ENCODE results near the gene LIPH.
"Not testable (repeated sequence)": the region's sequence is repeated elsewhere in the genome, so short reads cannot be mapped to it uniquely, and the experiment has no call there.

LIPH gene

GRCh38 chr3:185488465-185488864, 63.9 kb downstream of the LIPH start:
- TF ChIP-seq, protein P1, sequence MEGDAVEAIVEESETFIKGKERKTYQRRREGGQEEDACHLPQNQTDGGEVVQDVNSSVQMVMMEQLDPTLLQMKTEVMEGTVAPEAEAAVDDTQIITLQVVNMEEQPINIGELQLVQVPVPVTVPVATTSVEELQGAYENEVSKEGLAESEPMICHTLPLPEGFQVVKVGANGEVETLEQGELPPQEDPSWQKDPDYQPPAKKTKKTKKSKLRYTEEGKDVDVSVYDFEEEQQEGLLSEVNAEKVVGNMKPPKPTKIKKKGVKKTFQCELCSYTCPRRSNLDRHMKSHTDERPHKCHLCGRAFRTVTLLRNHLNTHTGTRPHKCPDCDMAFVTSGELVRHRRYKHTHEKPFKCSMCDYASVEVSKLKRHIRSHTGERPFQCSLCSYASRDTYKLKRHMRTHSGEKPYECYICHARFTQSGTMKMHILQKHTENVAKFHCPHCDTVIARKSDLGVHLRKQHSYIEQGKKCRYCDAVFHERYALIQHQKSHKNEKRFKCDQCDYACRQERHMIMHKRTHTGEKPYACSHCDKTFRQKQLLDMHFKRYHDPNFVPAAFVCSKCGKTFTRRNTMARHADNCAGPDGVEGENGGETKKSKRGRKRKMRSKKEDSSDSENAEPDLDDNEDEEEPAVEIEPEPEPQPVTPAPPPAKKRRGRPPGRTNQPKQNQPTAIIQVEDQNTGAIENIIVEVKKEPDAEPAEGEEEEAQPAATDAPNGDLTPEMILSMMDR (conservative IDR thresholded peaks at IDR 0.05) = no peak
- H3K27ac ChIP-seq = no peak overlapping the region

DNA sequence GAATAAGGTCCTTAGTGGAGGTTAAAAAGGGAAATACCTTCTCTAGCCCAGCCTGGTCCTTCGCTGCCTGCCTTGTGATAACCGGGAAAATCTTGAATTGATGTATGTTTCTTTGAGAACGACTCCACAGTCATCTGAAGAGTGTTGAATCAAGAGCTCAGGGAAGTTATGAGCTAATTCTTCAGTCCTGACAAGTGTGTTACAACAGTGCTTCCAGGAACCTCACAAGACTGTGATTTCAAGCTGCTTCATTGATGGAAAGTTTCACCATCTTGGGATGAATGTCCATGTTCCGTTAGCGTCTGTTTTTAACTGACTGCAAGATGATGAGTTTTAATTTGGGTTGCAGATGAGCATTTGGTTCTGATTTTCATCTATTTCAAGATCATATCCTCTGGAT, 66.0 kb downstream of the LIPH start:
- no peak overlapping the region for H3K27ac ChIP-seq
- TF ChIP-seq, protein P1 (conservative IDR thresholded peaks at IDR 0.05) = no peak

GRCh38 chr3:185484296-185484695, 68.1 kb downstream of the LIPH start:
- no peak overlapping the region for H3K27ac ChIP-seq
- TF ChIP-seq, protein P1 (conservative IDR thresholded peaks at IDR 0.05) = no peak

DNA sequence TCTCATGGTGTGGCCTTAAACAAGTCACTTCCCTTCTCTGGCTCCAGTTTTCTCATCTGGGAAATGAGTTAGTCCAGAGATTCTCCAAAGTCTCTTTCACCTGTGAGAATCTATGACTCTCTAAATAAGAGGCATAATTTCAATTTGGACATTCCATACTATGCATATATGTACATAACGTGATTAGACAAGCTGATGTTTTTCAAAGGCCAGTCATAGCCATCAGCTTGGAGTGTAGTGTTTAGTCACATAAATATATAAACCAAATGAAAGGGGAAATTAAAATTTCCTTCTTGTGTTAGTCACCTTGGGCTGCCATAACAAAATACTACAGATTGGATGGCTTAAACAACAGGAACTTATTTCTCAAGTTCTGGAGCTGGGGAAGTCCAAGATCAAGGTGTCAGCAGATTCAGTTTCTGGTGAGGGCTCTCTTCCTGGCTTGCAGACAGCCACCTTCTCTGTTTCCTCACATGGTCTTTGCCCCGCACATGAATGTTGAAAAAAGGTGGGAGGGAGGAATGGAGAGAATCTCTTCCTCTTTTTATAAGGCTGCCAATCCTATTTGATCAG, 72.9 kb downstream of the LIPH start:
- H3K27ac ChIP-seq = no peak overlapping the region
- TF ChIP-seq, protein P1 (conservative IDR thresholded peaks at IDR 0.05) = no peak

DNA sequence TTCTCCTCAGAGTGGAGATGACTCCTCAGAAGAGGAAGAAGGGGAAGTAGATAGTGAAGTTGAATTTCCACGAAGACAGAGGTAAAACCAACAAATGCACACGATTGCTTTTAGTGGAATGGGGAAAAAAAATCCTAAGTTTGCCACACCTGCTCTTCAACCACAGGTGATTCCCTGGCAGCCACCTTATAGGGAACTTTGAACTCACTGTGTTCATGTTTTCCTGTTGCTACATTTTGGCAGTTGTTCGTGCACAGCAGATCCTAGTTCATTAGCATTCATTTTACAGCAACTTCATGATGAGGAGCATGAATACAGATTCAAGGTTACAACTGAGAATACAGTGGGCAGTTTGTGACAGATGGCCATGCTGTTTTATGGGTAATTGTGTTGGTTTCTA, 75.1 kb downstream of the LIPH start:
- TF ChIP-seq, protein P1 (conservative IDR thresholded peaks at IDR 0.05) = no peak
- H3K27ac ChIP-seq = no peak overlapping the region

DNA sequence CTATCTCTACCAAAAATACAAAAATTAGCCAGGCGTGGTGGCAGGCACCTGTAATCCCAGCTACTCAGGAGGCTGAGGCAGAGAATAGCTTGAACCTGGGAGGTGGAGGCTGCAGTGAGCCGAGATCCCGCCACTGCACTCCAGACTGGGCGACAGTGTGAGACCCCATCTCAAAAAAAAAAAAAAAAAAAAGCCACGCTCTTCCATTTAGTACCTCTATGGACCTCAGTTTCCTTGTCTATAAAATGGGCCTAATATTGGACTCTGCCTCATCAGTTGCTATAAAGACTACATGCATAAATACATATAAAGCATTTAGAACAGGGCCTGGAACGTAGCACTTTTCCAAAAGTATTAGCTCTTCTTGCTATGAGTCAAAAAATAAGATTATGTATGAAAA, 77.5 kb downstream of the LIPH start:
- not testable (repeated sequence) for H3K27ac ChIP-seq

- TF ChIP-seq, protein P1 (conservative IDR thresholded peaks at IDR 0.05) = no peak
- no peak overlapping the region for H3K27ac ChIP-seq
Measured at GRCh38 chr3:185473290-185473815, 79.0 kb downstream of the LIPH start.

GRCh38 chr3:185470323-185470722, 82.1 kb downstream of the LIPH start:
- no peak overlapping the region for H3K27ac ChIP-seq
- TF ChIP-seq, protein P1 (conservative IDR thresholded peaks at IDR 0.05) = no peak
